ENCODE measurements around the gene MAP7D3. TPM values are rescaled to one million over a fixed set of nuclear protein-coding genes. Genes with fewer than 3 reads are reported as not detected.

Gene MAP7D3
- total and polyA plus RNA-seq, 10 of the 15 experiments (the other 5 are each of a cell fraction or from before 2014, with no cell fraction given): 9.1 to 24.0 (median 11.0) TPM

GRCh38 chrX:136212557-136213111 lies 38.6 kb downstream of the MAP7D3 start (continued):
- TF ChIP-seq CEBPZ (IDR thresholded peaks at IDR 0.05; ENCODE audit: low read depth, low read length) (no peak), RELA (IDR thresholded peaks at IDR 0.05; ENCODE audit: borderline replicate concordance, partially characterized antibody) (no peak), BACH1 (IDR thresholded peaks at IDR 0.05; ENCODE audit: borderline replicate concordance) (no peak), NFIC (IDR thresholded peaks at IDR 0.05; ENCODE audit: low read depth, low read length) (no peak), ZNF384 (IDR thresholded peaks at IDR 0.05; ENCODE audit: borderline replicate concordance, low read depth, low read length) (no peak), FOXM1 (IDR thresholded peaks at IDR 0.05; ENCODE audit: low read depth, low read length) (no peak), MTA2 (IDR thresholded peaks at IDR 0.05; ENCODE audit: low read depth) (no peak), IKZF2 (IDR thresholded peaks at IDR 0.05) (no peak)

- DNase-seq (ENCODE audit: low read depth, low spot score) (no peak), ATAC-seq (no peak), FAIRE-seq (no peak)
- H3K79me2 ChIP-seq (ENCODE audit: control insufficient read depth, insufficient read depth, low read length): no peaks in the 10 kb centered on the region
- WGBS (ENCODE audit: insufficient coverage, insufficient replicate concordance, low lambda C conversion rate, missing lambda C conversion rate): 61% methylated on average over 9 of the region's 11 CpGs
- H3K4me1 ChIP-seq (ENCODE audit: control insufficient read depth, insufficient read depth, low read length): no peaks in the 10 kb centered on the region
- POLR2A ChIA-PET: no interaction called here
- in situ Hi-C loops (cut with MboI) (no loop called here), intact Hi-C loops (cut with micrococcal nuclease; ENCODE audit: unreplicated experiment) (no loop called here)
- H4K20me1 ChIP-seq (ENCODE audit: control insufficient read depth, insufficient read depth): no peaks in the 10 kb centered on the region
- no peak overlapping the region for H3K27ac ChIP-seq (ENCODE audit: control insufficient read depth, insufficient read depth)
- H3K27me3 ChIP-seq (replicated peaks in 1 of 2; ENCODE audit: control insufficient read depth in 2 of 2, insufficient read depth in 2 of 2, low read length in 1 of 2): no peaks in the 10 kb centered on the region
- no peak overlapping the region for H3K4me2 ChIP-seq (ENCODE audit: control insufficient read depth, insufficient read depth)
- H3K4me3 ChIP-seq: no peak overlapping the region
- no peaks in the 10 kb centered on the region for H3K9me3 ChIP-seq (replicated peaks; ENCODE audit: control insufficient read depth, insufficient read depth, low read length)
- no TSS peak for BruUV-seq (replicated peaks)
- H3K36me3 ChIP-seq (ENCODE audit: control insufficient read depth in 2 of 2, insufficient read depth in 2 of 2, low read length in 1 of 2): no peaks in the 10 kb centered on the region
- RAD21 ChIA-PET (ENCODE audit: unreplicated experiment): no interaction called here
- CTCF ChIA-PET: no interaction called here
- TF ChIP-seq ELK1 (IDR thresholded peaks at IDR 0.05; ENCODE audit: low read depth, low read length) (no peak), PRDM15 (CRISPR knock-in tag; IDR thresholded peaks at IDR 0.05) (no peak)
- H2AFZ ChIP-seq (ENCODE audit: control insufficient read depth, low read depth, low read length): no peak overlapping the region
- no peak overlapping the region for H3K9ac ChIP-seq (ENCODE audit: control insufficient read depth, insufficient read depth, low read length)
- SMC1A ChIA-PET (ENCODE audit: uncharacterized antibody, unreplicated experiment): no interaction called here
Observed at GRCh38 chrX:136211766-136212556, 39.2 kb downstream of the MAP7D3 start.

Data from GM12878 (cell line).